SK-N-SH treated with all-trans-retinoic acid at 6 μM for 48 hours (cell line): ENCODE data around the gene MIA2.

ENCODE experiments used
- SNAI2 ChIP-seq: fragments of 250-450 bp; sonication (Bioruptor Pico); IDR thresholded peaks from 2 replicates; pipeline ENCODE4 v1.5.0; 2020; ENCODE audit warnings: mild to moderate bottlenecking, moderate library complexity
- ZFP30 ChIP-seq: fragments of 450-650 bp; formaldehyde crosslinking; IDR thresholded peaks from 2 replicates; pipeline ENCODE4 v1.5.0; 2022; ENCODE audit warnings: mild to moderate bottlenecking, moderate library complexity
- TF ChIP-seq, protein P1 (sequence below): fragments of 250-450 bp; sonication (Bioruptor Pico); IDR thresholded peaks from 2 replicates; pipeline ENCODE4 v1.8.0; 2020; ENCODE audit warnings: mild to moderate bottlenecking, moderate library complexity, borderline replicate concordance

DNA sequence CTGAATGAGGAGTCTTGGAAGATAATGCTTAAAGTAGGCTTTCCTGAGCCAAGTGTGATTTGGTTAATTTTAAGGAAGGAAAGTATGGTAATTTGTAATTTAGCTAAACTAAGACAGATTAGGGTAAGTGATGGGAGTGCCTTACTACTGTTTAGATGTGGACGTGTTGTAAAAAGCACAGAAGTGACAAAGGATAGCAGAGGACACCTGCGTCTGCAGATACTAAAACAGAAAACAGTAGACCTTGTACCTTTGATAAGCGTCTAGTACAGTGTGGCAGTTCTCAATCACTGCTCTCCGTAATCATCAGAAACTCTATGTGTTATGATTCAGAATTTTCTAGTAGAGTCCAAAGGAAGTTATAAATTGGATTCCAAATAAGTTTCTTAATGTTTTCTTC lies 58.0 kb downstream of the MIA2 start:
- TF ChIP-seq ZFP30: no peak
- TF ChIP-seq SNAI2: no peak
- TF ChIP-seq, protein P1, sequence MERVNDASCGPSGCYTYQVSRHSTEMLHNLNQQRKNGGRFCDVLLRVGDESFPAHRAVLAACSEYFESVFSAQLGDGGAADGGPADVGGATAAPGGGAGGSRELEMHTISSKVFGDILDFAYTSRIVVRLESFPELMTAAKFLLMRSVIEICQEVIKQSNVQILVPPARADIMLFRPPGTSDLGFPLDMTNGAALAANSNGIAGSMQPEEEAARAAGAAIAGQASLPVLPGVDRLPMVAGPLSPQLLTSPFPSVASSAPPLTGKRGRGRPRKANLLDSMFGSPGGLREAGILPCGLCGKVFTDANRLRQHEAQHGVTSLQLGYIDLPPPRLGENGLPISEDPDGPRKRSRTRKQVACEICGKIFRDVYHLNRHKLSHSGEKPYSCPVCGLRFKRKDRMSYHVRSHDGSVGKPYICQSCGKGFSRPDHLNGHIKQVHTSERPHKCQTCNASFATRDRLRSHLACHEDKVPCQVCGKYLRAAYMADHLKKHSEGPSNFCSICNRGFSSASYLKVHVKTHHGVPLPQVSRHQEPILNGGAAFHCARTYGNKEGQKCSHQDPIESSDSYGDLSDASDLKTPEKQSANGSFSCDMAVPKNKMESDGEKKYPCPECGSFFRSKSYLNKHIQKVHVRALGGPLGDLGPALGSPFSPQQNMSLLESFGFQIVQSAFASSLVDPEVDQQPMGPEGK (CRISPR knock-in tag): no peak
